Measurements from ENCODE around the gene SLC35F3.

Gene SLC35F3

GRCh38 chr1:234079896-234080295, 175.4 kb downstream of the SLC35F3 start:
- H3K4me1 ChIP-seq (ENCODE audit: control extremely low read depth in 1 of 4, control insufficient read depth in 4 of 4, insufficient read depth in 4 of 4, low read length in 3 of 4): no peaks in the 10 kb centered on the region
- no peaks in the 10 kb centered on the region for H3K9me3 ChIP-seq (ENCODE audit: control extremely low read depth in 1 of 5, control insufficient read depth in 4 of 5, insufficient read depth in 2 of 5, low read depth in 1 of 5, low read length in 4 of 5)
- no peak overlapping the region for H3K27ac ChIP-seq (ENCODE audit: insufficient read depth in 1 of 2, low read depth in 1 of 2, low read length in 2 of 2, poor library complexity in 1 of 2, severe bottlenecking in 2 of 2)
- no peaks in the 10 kb centered on the region for H3K27me3 ChIP-seq (replicated peaks in 2 of 5; ENCODE audit: control insufficient read depth in 4 of 5, insufficient read depth in 5 of 5, low read length in 4 of 5)
- WGBS (ENCODE audit: insufficient coverage): no CpG with 5 or more reads among the region's 3 CpGs
- no peak for DNase-seq
- H3K36me3 ChIP-seq (ENCODE audit: control insufficient read depth in 4 of 4, insufficient read depth in 4 of 4, low read length in 3 of 4): no peaks in the 10 kb centered on the region
- POLR2A ChIA-PET: no interaction called here
- H3K4me3 ChIP-seq (ENCODE audit: control insufficient read depth in 1 of 7, extremely low read depth in 1 of 7, insufficient read depth in 4 of 7, low read depth in 2 of 7, low read length in 6 of 7): no peak overlapping the region
- CTCF ChIA-PET: no interaction called here

- Histone ChIP-seq H3K27ac (ENCODE audit: insufficient read depth in 1 of 2, low read depth in 1 of 2, low read length in 2 of 2, poor library complexity in 1 of 2, severe bottlenecking in 2 of 2) (no peak overlapping the region), H3K36me3 (ENCODE audit: control insufficient read depth in 4 of 4, insufficient read depth in 4 of 4, low read length in 3 of 4) (no peaks in the 10 kb centered on the region), H3K9me3 (ENCODE audit: control extremely low read depth in 1 of 5, control insufficient read depth in 4 of 5, insufficient read depth in 2 of 5, low read depth in 1 of 5, low read length in 4 of 5) (no peaks in the 10 kb centered on the region), H3K27me3 (replicated peaks in 2 of 5; ENCODE audit: control insufficient read depth in 4 of 5, insufficient read depth in 5 of 5, low read length in 4 of 5) (no peaks in the 10 kb centered on the region), H3K4me1 (ENCODE audit: control extremely low read depth in 1 of 4, control insufficient read depth in 4 of 4, insufficient read depth in 4 of 4, low read length in 3 of 4) (no peaks in the 10 kb centered on the region), H3K4me3 (ENCODE audit: control insufficient read depth in 1 of 7, extremely low read depth in 1 of 7, insufficient read depth in 4 of 7, low read depth in 2 of 7, low read length in 6 of 7) (no peak overlapping the region)
- WGBS (ENCODE audit: insufficient coverage): 100% methylated on average over 2 of the region's 2 CpGs
- no peak for DNase-seq
- CTCF ChIA-PET: no interaction called here
- POLR2A ChIA-PET: no interaction called here
These were observed 179.0 kb downstream of the SLC35F3 start for GRCh38 chr1:234083460-234083859.

GRCh38 chr1:234089396-234089795, 184.9 kb downstream of the SLC35F3 start:
- no peak overlapping the region for H3K27ac ChIP-seq (ENCODE audit: insufficient read depth in 1 of 2, low read depth in 1 of 2, low read length in 2 of 2, poor library complexity in 1 of 2, severe bottlenecking in 2 of 2)
- 100% methylated on average over 2 of the region's 3 CpGs for WGBS (ENCODE audit: insufficient coverage)
- H3K4me1 ChIP-seq (ENCODE audit: control extremely low read depth in 1 of 4, control insufficient read depth in 4 of 4, insufficient read depth in 4 of 4, low read length in 3 of 4): peaks cover 0 to 1% (median under 1%) of the 10 kb centered on the region in 4 experiments
- CTCF ChIA-PET: no interaction called here
- H3K9me3 ChIP-seq (ENCODE audit: control extremely low read depth in 1 of 5, control insufficient read depth in 4 of 5, insufficient read depth in 2 of 5, low read depth in 1 of 5, low read length in 4 of 5): peaks cover 0 to 8% (median 3%) of the 10 kb centered on the region in 5 experiments
- H3K4me3 ChIP-seq (ENCODE audit: control insufficient read depth in 1 of 7, extremely low read depth in 1 of 7, insufficient read depth in 4 of 7, low read depth in 2 of 7, low read length in 6 of 7): no peak overlapping the region
- no peaks in the 10 kb centered on the region for H3K27me3 ChIP-seq (replicated peaks in 2 of 5; ENCODE audit: control insufficient read depth in 4 of 5, insufficient read depth in 5 of 5, low read length in 4 of 5)
- no peaks in the 10 kb centered on the region for H3K36me3 ChIP-seq (ENCODE audit: control insufficient read depth in 4 of 4, insufficient read depth in 4 of 4, low read length in 3 of 4)
- POLR2A ChIA-PET: no interaction called here
- no peak for DNase-seq

GRCh38 chr1:234090212-234091064, 186.0 kb downstream of the SLC35F3 start:
- Histone ChIP-seq H3K27ac (ENCODE audit: insufficient read depth in 1 of 2, low read depth in 1 of 2, low read length in 2 of 2, poor library complexity in 1 of 2, severe bottlenecking in 2 of 2) (no peak overlapping the region), H3K36me3 (ENCODE audit: control insufficient read depth in 4 of 4, insufficient read depth in 4 of 4, low read length in 3 of 4) (no peaks in the 10 kb centered on the region), H3K4me1 (ENCODE audit: control extremely low read depth in 1 of 4, control insufficient read depth in 4 of 4, insufficient read depth in 4 of 4, low read length in 3 of 4) (peaks cover 4 to 10% (median 7%) of the 10 kb centered on the region in 4 experiments), H3K4me3 (ENCODE audit: control insufficient read depth in 1 of 7, extremely low read depth in 1 of 7, insufficient read depth in 4 of 7, low read depth in 2 of 7, low read length in 6 of 7) (peak overlapping the region in 1 of 7 experiments; percentile 28), H3K27me3 (replicated peaks in 2 of 5; ENCODE audit: control insufficient read depth in 4 of 5, insufficient read depth in 5 of 5, low read length in 4 of 5) (no peaks in the 10 kb centered on the region), H3K9me3 (ENCODE audit: control extremely low read depth in 1 of 5, control insufficient read depth in 4 of 5, insufficient read depth in 2 of 5, low read depth in 1 of 5, low read length in 4 of 5) (peaks cover 0 to 8% (median 3%) of the 10 kb centered on the region in 5 experiments)
- WGBS (ENCODE audit: insufficient coverage): 100% methylated on average over 5 of the region's 8 CpGs
- ChIA-PET POLR2A (no interaction called here), CTCF (no interaction called here)
- DNase-seq: no peak

GRCh38 chr1:234091065-234091401, 186.6 kb downstream of the SLC35F3 start:
- ChIA-PET CTCF (no interaction called here), POLR2A (no interaction called here)
- H3K4me3 ChIP-seq (ENCODE audit: control insufficient read depth in 1 of 7, extremely low read depth in 1 of 7, insufficient read depth in 4 of 7, low read depth in 2 of 7, low read length in 6 of 7): no peak overlapping the region
- peaks cover 4 to 10% (median 7%) of the 10 kb centered on the region in 4 experiments for H3K4me1 ChIP-seq (ENCODE audit: control extremely low read depth in 1 of 4, control insufficient read depth in 4 of 4, insufficient read depth in 4 of 4, low read length in 3 of 4)
- WGBS (ENCODE audit: insufficient coverage): 100% methylated on average over 2 of the region's 2 CpGs
- no peaks in the 10 kb centered on the region for H3K36me3 ChIP-seq (ENCODE audit: control insufficient read depth in 4 of 4, insufficient read depth in 4 of 4, low read length in 3 of 4)
- peaks cover 0 to 8% (median 3%) of the 10 kb centered on the region in 5 experiments for H3K9me3 ChIP-seq (ENCODE audit: control extremely low read depth in 1 of 5, control insufficient read depth in 4 of 5, insufficient read depth in 2 of 5, low read depth in 1 of 5, low read length in 4 of 5)
- H3K27me3 ChIP-seq (replicated peaks in 2 of 5; ENCODE audit: control insufficient read depth in 4 of 5, insufficient read depth in 5 of 5, low read length in 4 of 5): no peaks in the 10 kb centered on the region
- no peak overlapping the region for H3K27ac ChIP-seq (ENCODE audit: insufficient read depth in 1 of 2, low read depth in 1 of 2, low read length in 2 of 2, poor library complexity in 1 of 2, severe bottlenecking in 2 of 2)
- no peak for DNase-seq

GRCh38 chr1:234091876-234092275, 187.4 kb downstream of the SLC35F3 start:
- Histone ChIP-seq H3K9me3 (ENCODE audit: control extremely low read depth in 1 of 5, control insufficient read depth in 4 of 5, insufficient read depth in 2 of 5, low read depth in 1 of 5, low read length in 4 of 5) (peaks cover 0 to 8% (median 3%) of the 10 kb centered on the region in 5 experiments), H3K4me3 (ENCODE audit: control insufficient read depth in 1 of 7, extremely low read depth in 1 of 7, insufficient read depth in 4 of 7, low read depth in 2 of 7, low read length in 6 of 7) (no peak overlapping the region), H3K4me1 (ENCODE audit: control extremely low read depth in 1 of 4, control insufficient read depth in 4 of 4, insufficient read depth in 4 of 4, low read length in 3 of 4) (peaks cover 4 to 10% (median 7%) of the 10 kb centered on the region in 4 experiments), H3K36me3 (ENCODE audit: control insufficient read depth in 4 of 4, insufficient read depth in 4 of 4, low read length in 3 of 4) (no peaks in the 10 kb centered on the region), H3K27ac (ENCODE audit: insufficient read depth in 1 of 2, low read depth in 1 of 2, low read length in 2 of 2, poor library complexity in 1 of 2, severe bottlenecking in 2 of 2) (no peak overlapping the region), H3K27me3 (replicated peaks in 2 of 5; ENCODE audit: control insufficient read depth in 4 of 5, insufficient read depth in 5 of 5, low read length in 4 of 5) (no peaks in the 10 kb centered on the region)
- 100% methylated on average over 2 of the region's 2 CpGs for WGBS (ENCODE audit: insufficient coverage)
- CTCF ChIA-PET: no interaction called here
- POLR2A ChIA-PET: no interaction called here
- DNase-seq: no peak

GRCh38 chr1:234093107-234093506, 188.6 kb downstream of the SLC35F3 start:
- peaks cover 4 to 10% (median 7%) of the 10 kb centered on the region in 4 experiments for H3K4me1 ChIP-seq (ENCODE audit: control extremely low read depth in 1 of 4, control insufficient read depth in 4 of 4, insufficient read depth in 4 of 4, low read length in 3 of 4)
- no peaks in the 10 kb centered on the region for H3K27me3 ChIP-seq (replicated peaks in 2 of 5; ENCODE audit: control insufficient read depth in 4 of 5, insufficient read depth in 5 of 5, low read length in 4 of 5)
- H3K9me3 ChIP-seq (ENCODE audit: control extremely low read depth in 1 of 5, control insufficient read depth in 4 of 5, insufficient read depth in 2 of 5, low read depth in 1 of 5, low read length in 4 of 5): peaks cover 0 to 8% (median 3%) of the 10 kb centered on the region in 5 experiments
- 85% methylated on average over 1 of the region's 1 CpG for WGBS (ENCODE audit: insufficient coverage)
- no peak overlapping the region for H3K4me3 ChIP-seq (ENCODE audit: control insufficient read depth in 1 of 7, extremely low read depth in 1 of 7, insufficient read depth in 4 of 7, low read depth in 2 of 7, low read length in 6 of 7)
- ChIA-PET POLR2A (no interaction called here), CTCF (interaction anchor here (1.2 to 2.0 kb wide), 2 partner anchors 10 to 27 kb away, joined by 4 to 5 read pairs; no protein-coding TSS in a partner anchor)
- no peak overlapping the region for H3K27ac ChIP-seq (ENCODE audit: insufficient read depth in 1 of 2, low read depth in 1 of 2, low read length in 2 of 2, poor library complexity in 1 of 2, severe bottlenecking in 2 of 2)
- H3K36me3 ChIP-seq (ENCODE audit: control insufficient read depth in 4 of 4, insufficient read depth in 4 of 4, low read length in 3 of 4): no peaks in the 10 kb centered on the region
- no peak for DNase-seq

Data from common myeloid progenitor, CD34-positive (primary cell).